ENCODE results near the gene TUBB1. TPM values are rescaled to one million over a fixed set of nuclear protein-coding genes. Genes with fewer than 3 reads are reported as not detected.
A peak's percentile ranks its signal among the peaks of the same experiment; 100 is the strongest.

TUBB1 gene
- total RNA-seq, 6 experiments from 2014 or later = 0.06 to 1.5 (median 0.31) TPM; not detected in 1

DNA sequence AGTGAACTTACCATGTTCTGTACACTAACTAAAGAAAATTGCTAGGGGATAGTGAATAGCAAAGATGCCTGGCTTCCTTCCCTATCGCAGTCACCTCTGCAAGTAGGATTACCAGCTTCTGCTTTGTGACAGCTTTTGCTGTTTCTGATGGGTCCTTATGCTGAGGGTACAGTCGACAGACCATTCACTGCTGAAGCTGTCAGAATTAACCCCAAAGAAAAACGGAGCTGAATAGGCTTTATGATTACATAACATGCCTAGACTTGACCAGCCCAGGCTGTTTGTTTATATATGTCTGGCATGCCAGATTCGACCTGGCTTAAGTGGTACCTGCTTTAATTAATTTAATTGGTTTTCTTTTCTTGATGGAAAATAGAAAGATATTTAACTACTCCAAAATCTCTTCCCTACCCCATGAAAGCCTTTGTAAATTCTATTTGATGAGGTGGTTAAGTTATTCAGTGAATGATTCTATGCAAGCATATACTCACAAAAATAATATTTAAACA lies 45.0 kb downstream of the TUBB1 start:
- no peaks in the 10 kb centered on the region for H3K36me3 ChIP-seq
- no peak for DNase-seq
- no peak overlapping the region for H3K4me3 ChIP-seq
- H3K4me1 ChIP-seq = no peaks in the 10 kb centered on the region
- 35% methylated on average over 3 of the region's 4 CpGs for WGBS (ENCODE audit: insufficient coverage, low coverage, low lambda C conversion rate, missing lambda C conversion rate)
- H3K9me3 ChIP-seq = no peaks in the 10 kb centered on the region
- intact Hi-C loops (cut with DNase I) = no loop called here
- peaks cover 0 to 4% of the 10 kb centered on the region in 2 donors for H3K27me3 ChIP-seq
- H3K27ac ChIP-seq = no peak overlapping the region
- ATAC-seq = no peak
- TF ChIP-seq, protein P1, sequence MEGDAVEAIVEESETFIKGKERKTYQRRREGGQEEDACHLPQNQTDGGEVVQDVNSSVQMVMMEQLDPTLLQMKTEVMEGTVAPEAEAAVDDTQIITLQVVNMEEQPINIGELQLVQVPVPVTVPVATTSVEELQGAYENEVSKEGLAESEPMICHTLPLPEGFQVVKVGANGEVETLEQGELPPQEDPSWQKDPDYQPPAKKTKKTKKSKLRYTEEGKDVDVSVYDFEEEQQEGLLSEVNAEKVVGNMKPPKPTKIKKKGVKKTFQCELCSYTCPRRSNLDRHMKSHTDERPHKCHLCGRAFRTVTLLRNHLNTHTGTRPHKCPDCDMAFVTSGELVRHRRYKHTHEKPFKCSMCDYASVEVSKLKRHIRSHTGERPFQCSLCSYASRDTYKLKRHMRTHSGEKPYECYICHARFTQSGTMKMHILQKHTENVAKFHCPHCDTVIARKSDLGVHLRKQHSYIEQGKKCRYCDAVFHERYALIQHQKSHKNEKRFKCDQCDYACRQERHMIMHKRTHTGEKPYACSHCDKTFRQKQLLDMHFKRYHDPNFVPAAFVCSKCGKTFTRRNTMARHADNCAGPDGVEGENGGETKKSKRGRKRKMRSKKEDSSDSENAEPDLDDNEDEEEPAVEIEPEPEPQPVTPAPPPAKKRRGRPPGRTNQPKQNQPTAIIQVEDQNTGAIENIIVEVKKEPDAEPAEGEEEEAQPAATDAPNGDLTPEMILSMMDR (IDR thresholded peaks at IDR 0.05) = no peak
- no peak for TF ChIP-seq POLR2A (IDR thresholded peaks at IDR 0.05)

DNA sequence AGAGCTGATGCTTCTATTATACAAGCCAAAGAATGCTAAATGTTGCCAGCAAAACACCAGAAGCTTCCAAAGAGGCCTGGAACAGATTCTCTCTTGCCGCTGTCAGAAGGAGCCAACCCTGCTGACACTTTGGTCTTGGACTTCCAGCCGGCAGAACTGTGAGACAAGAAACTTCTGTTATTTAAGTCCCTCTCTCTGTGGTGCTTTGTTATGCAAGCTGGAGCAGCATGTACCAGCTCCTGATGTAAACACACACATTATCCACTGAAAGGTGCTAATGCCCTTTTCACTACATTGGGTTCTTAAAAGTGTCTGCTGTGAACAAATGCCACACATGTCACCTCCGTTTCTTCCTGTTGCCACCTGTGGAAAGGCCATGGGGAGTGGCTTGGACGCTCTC lies 49.3 kb downstream of the TUBB1 start:
- no peak for DNase-seq
- peaks cover 2 to 4% of the 10 kb centered on the region in 2 donors for H3K27me3 ChIP-seq
- TF ChIP-seq POLR2A (IDR thresholded peaks at IDR 0.05) = no peak
- TF ChIP-seq, protein P1 (IDR thresholded peaks at IDR 0.05) = no peak
- no peak for ATAC-seq
- WGBS (ENCODE audit: insufficient coverage, low coverage, low lambda C conversion rate, missing lambda C conversion rate) = no CpG with 5 or more reads among the region's 4 CpGs
- H3K36me3 ChIP-seq = no peaks in the 10 kb centered on the region
- intact Hi-C loops (cut with DNase I) = no loop called here
- H3K9me3 ChIP-seq = no peaks in the 10 kb centered on the region
- no peak overlapping the region for H3K27ac ChIP-seq
- H3K4me3 ChIP-seq = no peak overlapping the region
- H3K4me1 ChIP-seq = no peaks in the 10 kb centered on the region

DNA sequence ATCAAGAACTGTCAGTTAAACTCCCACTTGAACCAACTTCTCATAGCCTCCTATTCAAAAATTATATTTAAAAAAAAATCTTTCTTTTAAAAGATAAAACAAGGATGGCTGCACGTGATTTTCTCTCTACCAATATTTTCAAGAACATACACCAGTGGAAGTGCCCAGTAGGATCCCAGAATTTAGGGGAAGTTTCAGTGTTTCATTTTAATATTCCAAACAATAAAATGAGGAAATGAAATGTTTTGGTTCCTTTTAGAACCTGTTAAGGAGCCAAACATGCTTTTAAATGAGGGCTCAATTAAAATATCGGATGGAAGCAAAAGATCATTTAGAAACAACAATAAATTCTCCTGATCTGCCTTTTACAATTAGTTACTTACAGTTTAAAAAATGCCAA lies 49.8 kb downstream of the TUBB1 start:
- H3K4me1 ChIP-seq = no peaks in the 10 kb centered on the region
- H3K27me3 ChIP-seq = peaks cover 2 to 4% of the 10 kb centered on the region in 2 donors
- intact Hi-C loops (cut with DNase I) = no loop called here
- TF ChIP-seq, protein P1 (IDR thresholded peaks at IDR 0.05) = no peak
- no peak for TF ChIP-seq POLR2A (IDR thresholded peaks at IDR 0.05)
- H3K4me3 ChIP-seq = no peak overlapping the region
- no peaks in the 10 kb centered on the region for H3K36me3 ChIP-seq
- 32% methylated on average over 2 of the region's 2 CpGs for WGBS (ENCODE audit: insufficient coverage, low coverage, low lambda C conversion rate, missing lambda C conversion rate)
- no peak overlapping the region for H3K27ac ChIP-seq
- H3K9me3 ChIP-seq = no peaks in the 10 kb centered on the region
- no peak for ATAC-seq
- DNase-seq = no peak

DNA sequence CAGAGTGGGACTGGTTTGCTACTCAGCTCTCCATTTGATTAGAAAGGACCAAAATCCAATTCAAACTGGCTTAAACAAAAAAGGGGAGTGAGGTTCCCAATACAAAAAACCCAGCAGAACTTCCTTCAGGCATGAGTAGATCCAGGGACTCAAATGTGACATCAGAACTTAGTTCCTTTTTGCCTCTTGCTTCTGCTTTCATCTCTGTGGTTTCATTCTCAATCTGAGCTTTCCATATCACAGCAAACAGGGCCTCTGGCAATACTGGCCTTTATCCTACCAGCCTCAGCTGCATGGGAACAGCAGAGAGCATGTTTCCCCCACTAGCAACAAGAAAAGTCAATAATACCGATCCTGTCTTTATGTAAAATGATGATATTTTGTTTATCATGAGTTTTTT lies 52.0 kb downstream of the TUBB1 start:
- Histone ChIP-seq H3K27ac (no peak overlapping the region), H3K9me3 (no peaks in the 10 kb centered on the region), H3K36me3 (no peaks in the 10 kb centered on the region), H3K4me1 (no peaks in the 10 kb centered on the region), H3K4me3 (no peak overlapping the region), H3K27me3 (peaks cover 2 to 4% of the 10 kb centered on the region in 2 donors)
- DNase-seq = no peak
- TF ChIP-seq, protein P1 (IDR thresholded peaks at IDR 0.05) = no peak
- no peak for TF ChIP-seq POLR2A (IDR thresholded peaks at IDR 0.05)
- ATAC-seq = peak in 2 of 4 donors; percentile 31 to 57
- intact Hi-C loops (cut with DNase I) = loop anchor here in 1 of 2 donors (10.0 kb wide), 1 partner anchor 144 kb away; no protein-coding TSS in a partner anchor
- WGBS (ENCODE audit: insufficient coverage, low coverage, low lambda C conversion rate, missing lambda C conversion rate) = 69% methylated on average over 1 of the region's 1 CpG
